Measurements from ENCODE around the gene TNS4.
A peak's percentile ranks its signal among the peaks of the same experiment; 100 is the strongest.

The TNS4 gene

GRCh38 chr17:40517981-40518380, 16.6 kb upstream of the TNS4 start:
- no peak for DNase-seq (ENCODE audit: low read depth)

DNA sequence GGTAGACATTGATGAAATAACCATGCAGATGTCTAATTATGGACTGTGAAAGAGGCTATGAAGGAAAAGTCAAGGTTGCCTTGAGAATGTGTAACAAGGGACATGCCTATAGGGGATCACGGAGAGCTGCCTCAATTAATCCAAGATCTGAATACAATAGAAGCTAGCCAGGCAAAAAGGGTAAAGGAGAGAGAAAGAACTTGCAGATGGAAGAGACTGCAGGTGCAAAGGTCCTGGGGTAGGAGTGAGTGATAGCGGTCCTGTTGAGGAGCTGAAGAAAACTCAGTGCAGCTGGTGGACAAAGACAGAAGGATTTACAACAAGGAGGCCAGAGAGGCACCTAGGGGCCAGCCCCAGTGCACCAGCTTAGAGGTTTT, 15.9 kb upstream of the TNS4 start:
- DNase-seq (ENCODE audit: low read depth): no peak

- DNase-seq (ENCODE audit: low read depth): peak; percentile 62
These were observed 15.3 kb upstream of the TNS4 start for GRCh38 chr17:40516581-40517285.

- DNase-seq (ENCODE audit: low read depth): no peak
These were observed 14.1 kb upstream of the TNS4 start for GRCh38 chr17:40515491-40516041.

DNA sequence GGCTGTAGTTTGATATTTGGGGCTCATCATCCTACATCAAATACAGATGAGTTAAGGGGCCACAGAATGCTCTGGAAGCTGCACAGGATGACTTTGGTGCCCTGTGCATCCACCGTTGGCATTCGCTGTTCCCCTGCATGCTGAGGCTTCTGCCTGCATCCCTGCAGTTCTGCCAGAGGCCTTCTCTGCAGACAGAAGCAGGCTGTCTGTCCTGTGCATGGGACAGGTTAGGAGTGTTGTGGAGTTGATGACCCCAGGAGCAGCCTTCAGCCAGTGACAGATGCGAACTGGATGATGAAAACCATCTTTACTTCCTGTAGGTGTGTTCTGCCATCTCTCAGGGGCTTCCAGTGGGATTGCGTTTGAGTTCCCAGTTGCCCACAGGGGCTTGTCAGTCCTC, 13.6 kb upstream of the TNS4 start:
- DNase-seq (ENCODE audit: low read depth): no peak

- DNase-seq (ENCODE audit: low read depth): no peak
These were observed 12.8 kb upstream of the TNS4 start for GRCh38 chr17:40514013-40514875.

DNA sequence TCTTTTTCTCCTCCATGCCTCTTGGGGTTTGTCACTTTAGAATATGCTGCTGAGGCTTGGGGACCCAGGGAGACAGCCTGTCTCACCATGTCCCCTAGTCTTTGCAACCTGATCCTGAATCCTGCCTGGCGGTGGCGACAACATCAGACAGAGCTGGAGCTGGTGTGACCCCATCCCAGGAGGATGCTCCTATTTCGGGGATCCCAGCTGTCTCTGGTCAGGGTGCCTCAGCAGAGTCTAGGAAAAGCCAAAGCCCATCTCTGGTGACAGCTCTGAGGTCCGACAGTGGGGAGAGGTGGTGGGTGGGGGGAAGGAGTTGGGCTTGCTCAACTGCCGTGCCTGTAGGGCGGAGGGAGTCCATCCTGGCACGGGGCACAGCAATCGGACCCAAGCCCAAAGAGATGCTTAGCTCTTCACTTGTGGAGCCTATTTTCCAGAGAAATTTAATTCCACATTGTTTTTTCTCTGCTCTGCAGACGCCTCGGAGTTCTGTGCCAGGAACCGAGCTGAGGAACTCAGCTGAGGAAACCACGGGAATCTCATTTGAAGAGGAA, 10.3 kb upstream of the TNS4 start:
- no peak for DNase-seq (ENCODE audit: low read depth)

DNA sequence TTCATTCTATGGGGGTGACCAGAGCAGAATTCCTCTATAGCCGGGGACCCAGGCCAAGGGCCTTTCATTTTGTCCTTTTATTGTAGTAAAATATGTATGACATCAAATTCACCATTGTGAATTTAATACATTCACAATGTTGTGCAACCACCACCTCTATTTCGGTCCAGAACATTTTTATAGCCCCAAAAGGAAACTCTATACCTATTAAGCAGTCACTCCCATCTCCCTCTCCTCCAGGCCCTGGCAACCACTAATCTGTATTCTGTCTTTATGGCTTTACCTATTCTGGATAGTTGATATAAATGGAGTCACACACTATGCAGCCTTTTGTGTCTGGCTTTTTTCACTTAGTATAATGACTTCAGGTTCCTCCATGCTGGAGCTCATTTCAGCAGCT, 9.7 kb upstream of the TNS4 start:
- no peak for DNase-seq (ENCODE audit: low read depth)

DNA sequence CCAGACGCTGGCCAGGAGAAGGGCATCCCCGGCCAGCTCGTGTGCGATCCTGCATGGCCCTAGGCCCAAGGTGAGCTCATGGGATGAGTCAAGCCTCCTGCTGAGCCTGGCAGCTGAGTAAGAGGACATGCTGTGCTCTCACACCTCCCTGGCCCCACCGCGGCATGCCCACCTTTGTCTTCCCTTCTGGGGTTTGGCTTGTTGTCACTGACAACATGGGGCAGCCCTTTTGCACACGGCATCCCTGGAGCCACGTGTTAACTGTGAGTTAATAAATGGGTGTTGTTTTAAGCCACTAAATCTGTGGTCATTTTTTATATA, 8.9 kb upstream of the TNS4 start:
- no peak for DNase-seq (ENCODE audit: low read depth)

- DNase-seq (ENCODE audit: low read depth): no peak
These were observed 8.4 kb upstream of the TNS4 start for GRCh38 chr17:40509626-40510327.

GRCh38 chr17:40506786-40507185, 5.4 kb upstream of the TNS4 start:
- no peak for DNase-seq (ENCODE audit: low read depth)

DNA sequence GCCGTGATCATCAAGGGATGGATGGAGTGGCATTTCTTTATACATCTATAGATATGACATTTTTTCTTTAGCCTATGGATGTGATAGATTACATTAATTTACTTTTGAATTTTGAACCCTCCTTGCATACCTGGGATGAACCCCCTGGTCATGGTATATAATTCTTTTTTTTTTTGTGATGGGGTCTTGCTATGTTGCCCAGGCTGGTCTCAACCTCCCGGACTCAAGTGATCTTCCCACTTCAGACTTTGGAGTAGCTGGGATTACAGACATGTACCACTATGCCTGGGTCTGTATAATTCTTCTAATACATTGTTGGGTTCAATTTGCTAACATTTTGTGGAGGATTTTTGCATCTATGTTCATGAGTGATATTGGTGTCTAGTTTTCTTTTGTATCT, 1.7 kb upstream of the TNS4 start:
- no peak for DNase-seq (ENCODE audit: low read depth)

- no peak for DNase-seq (ENCODE audit: low read depth)
These were observed 1.3 kb upstream of the TNS4 start for GRCh38 chr17:40502716-40503115.

DNA sequence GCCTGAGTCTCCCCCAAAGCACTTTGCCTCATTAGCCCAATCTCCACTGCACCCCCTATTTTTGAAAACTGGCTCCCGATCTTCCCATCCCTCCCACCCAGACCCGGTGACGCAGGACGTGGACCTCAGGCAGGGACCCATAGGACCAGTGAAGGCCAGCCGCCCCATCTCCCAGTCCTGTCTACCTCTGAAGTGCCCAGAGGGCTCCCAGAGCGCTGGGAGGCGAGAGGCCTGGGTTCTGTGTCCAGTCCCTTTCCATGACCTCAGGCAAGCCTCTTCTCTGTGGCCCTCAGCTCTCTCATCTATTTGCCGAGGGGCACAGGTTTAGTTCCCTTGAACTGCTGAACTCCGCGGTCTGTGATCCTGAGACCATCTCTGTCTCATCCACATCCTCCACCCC, 714 bp downstream of the TNS4 start:
- DNase-seq (ENCODE audit: low read depth): no peak

- DNase-seq (ENCODE audit: low read depth): no peak
These were observed 1.2 kb downstream of the TNS4 start for GRCh38 chr17:40500190-40500589.

GRCh38 chr17:40499551-40500189, 1.8 kb downstream of the TNS4 start:
- peak; percentile 85 for DNase-seq (ENCODE audit: low read depth)

DNA sequence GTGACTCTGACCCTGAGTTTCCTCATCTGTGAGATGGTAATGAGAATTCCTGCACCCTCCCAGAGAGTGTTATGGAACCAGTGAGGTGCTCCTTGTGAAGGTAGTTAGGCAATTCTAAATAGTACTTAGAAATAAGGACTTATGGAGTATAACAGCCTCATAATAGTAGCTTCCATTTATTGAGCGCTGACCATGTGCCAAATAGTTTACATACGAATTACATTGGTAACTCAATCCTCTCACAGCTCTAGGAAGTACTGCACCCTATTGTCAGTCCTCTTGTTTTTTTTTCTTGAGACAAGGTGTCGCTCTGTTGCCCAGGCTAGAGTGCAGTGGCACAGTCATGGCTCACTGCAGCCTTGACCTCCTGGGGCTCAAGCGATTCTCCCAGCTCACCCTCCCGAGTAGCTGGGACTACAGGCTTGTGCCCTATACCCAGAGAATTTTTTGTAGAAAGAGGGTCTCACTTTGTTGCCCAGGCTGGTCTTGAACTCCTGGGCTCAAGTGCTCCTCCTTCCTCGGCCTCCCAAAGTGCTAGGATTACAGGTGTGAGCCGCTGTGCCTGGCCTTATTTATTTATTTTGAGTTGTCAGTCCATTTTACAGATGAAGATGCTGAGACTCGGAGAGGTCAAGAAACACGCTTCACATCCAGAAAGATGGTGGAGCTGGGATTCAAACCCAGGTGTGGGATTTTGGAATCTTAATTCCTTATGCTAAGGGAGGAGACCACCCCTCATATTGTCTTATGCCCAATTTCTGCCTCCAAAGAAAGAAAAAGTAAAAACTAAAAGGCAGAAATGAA, 2.9 kb downstream of the TNS4 start:
- DNase-seq (ENCODE audit: low read depth): peak; percentile 45

DNA sequence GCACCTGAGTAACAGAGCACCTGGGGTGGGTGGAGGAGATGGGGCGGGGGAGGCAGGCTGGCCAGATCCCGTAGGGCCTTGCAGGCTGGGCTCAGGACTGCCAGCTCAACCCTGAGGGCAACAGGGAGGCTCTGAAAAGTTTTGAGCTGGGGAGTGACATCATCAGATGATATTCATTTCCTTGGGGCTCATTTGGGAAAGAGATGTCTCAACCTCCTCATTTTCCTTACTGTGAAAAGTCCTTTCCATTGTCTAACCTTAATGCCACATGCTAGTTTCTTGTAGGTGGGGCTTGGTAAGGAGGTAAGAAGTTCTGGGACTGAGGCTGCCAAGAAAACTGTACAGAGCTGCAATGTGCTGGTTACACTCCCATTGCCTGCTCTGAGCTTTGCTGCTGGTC, 3.7 kb downstream of the TNS4 start:
- peak; percentile 72 for DNase-seq (ENCODE audit: low read depth)

DNA sequence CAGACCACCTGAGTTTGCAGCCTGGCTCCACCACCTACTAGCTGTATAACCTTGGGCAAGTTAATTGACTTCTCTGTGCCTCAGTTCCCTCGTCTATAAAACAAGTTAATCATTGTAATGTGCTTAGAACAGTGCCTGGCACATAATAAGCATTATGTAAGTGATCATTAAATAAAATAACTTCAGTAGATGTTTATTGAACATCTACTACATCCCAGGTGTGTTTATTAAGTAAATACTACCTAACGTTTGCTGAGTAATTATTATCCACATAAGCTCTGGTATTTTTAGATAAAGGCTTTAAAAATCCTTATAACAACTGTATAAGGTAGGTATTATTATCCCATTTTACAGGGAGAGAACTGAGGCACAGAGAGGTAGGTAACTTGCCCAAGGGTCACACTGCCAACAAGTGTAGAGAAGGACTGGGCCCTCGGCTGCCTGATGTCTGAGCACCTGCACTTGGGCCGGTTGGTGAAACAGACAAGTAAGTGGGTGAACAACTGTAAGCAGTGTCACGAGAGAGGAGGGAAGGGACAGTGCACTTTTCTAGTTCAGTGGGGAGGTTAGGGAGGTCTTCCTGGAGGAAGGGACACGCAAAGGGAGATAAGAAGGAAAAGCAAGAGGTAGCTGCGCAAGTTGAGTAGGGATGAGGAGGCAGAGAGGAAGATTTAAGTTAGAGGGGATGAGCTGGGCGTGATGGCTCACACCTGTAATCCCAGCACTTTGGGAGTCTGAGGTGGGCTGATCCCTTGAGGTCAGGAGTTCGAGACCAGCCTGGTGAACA, 4.6 kb downstream of the TNS4 start:
- no peak for DNase-seq (ENCODE audit: low read depth)

DNA sequence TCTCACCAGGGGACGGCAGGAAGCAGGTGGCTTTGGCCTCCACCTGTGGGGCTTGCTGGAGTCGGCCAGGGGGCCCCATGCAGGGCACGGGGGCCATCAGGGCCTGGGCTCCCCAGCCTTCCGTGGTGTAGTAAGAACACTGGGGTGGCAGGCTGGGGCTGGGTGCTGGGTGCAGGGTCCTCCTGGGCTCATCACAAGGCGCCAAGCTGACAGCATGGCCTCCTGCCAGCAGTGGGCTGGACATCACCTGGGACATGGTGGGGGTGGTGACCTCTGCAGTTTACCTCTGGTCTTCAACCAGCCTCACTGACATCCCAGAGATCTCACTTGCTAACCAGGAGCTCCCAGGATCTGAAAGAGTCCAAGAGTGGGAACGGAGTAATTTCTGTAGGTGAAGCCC, 5.3 kb downstream of the TNS4 start:
- no peak for DNase-seq (ENCODE audit: low read depth)
